HG02678 (cell line): ENCODE data around the gene MED9.

Experiments used
- ATAC-seq: cut with Tn5 transposase; IDR thresholded peaks from one replicate; pipeline ENCODE4 v1.9.1; 2021; ENCODE audit warnings: mild to moderate bottlenecking, moderate library complexity; ENCODE audit not compliant: unreplicated experiment

MED9 gene

DNA sequence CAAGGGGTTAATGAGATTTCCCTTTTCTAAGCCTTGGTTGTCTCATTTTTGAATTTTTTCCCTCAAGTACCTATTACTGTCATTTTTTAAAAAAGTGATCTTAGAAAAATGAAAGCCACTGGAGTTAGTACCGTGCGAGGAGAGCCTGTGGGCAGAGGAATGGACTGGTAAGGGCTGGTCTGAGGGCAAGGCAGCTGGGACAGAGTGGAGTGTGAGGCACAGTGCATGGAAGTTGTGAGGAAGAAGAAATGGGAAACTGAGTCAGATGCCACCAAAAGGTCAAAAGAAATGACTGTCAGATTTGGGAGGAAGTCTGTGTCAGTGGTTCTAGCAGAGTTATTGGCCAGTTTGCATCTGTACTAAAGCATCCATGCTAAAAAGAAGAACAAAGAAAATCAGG lies 11.2 kb downstream of the MED9 start:
- no peak for ATAC-seq

DNA sequence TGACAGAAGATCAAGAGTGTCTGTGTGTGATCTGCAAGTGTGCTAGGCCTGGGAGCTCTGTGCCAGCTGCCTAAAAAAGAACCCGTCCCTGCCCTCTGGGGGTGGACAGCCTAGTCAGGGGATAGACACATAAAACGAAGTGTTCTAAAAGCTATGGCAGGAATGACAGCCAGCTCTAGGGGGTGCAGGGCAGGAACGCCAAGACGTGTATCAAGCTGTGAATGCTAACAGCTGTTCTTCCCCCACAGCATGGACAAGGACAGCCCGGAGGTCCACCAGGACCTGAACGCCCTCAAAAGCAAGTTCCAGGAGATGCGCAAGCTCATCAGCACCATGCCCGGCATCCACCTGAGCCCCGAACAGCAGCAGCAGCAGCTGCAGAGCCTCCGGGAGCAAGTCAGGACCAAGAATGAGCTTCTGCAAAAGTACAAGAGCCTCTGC lies 14.3 kb downstream of the MED9 start:
- no peak for ATAC-seq

DNA sequence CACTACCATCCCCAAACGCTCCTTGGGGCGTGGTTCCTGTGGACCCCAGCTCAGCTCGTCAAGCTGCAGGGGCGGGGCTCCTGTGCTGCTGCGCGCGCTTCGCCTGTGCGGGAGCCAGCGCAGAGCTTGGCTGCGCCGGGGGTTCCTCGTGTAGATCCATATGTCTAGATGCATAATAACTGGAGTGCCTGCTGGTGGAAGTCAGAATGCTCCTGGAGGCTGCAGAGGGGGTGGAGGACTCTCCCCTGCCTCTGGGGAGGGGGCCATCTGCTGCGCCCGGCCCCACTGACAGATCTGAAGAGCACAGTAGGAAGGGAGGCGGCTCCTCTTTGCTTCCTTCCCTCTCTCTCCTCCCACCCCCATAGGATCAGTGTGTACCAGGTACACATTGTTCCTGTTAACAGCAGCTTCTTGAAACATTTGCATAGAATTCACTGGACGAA lies 14.8 kb downstream of the MED9 start:
- ATAC-seq: no peak

DNA sequence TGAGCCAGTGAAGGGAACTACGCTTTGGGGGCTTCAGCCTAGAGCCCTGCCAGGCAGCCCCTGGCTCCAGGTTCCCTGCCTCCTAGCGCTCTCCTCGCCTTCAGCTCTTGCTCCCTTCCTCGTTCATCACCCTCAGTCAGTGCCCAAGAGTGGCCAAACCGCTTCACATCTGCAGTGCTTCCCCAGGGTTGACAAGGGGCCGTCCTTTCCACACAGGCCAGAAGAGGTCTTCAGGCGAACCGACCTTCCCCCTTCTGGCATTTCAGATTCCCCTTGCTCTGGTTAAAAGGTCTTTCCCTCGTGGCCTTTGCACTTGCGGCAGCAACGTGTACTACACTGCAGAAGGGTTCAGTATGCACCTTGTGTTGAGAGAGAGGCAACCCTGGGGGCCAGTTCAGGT lies 15.3 kb downstream of the MED9 start:
- ATAC-seq: no peak

DNA sequence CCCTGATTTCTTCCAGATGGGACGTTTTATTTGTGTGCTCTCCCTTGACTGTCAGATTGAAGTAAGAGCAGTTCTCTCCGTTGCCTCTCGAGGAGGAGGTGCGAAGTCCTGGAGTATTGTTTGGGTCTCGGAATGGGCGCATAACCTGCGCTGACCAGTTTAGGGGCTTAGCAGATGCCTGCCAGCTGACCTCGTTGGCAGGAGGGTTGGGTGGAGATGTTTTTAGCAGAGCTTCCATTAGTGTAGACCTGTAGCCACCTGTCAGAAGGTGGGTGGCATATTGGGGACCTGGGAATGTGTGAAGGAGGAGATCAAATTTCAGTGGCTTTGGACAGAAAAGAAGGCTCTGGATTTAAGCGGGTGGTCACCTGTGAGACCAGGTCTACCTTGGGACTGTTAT lies 15.8 kb downstream of the MED9 start:
- ATAC-seq: no peak

DNA sequence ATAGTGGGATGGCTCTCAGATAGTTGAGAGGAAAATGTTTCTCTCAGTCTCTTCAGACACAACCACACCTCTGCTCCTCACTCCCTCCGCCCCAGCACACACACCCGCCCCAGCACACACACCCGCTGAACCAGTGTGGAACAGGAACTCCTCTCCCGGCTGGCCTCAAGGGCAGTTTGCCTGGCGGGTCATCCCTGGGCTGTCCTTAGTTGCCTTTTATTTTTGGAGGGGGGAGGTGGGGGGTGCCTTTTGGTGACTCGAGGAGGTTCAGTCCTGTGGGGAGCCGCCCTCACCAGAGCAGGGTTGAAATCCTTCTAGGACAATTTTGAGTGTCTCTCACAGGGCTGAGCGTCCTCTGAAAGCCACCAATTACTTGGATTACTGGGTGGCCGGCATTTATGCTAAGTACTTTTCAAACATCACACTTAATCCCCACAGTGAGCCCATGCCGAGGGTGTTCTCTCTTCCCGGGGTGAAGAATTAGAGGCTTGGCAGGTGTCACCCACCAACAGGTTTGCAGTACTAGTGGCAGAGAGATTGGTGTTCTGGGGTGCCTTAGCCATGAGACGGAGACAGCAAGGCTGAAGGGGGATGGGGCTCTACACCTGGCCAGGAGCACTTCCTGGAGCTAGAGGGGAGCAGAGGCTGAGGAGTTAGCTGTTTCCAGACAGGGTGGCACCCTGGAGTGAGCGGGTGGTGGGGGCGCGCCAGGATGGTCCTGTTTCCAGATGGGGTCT lies 16.6 kb downstream of the MED9 start:
- no peak for ATAC-seq

DNA sequence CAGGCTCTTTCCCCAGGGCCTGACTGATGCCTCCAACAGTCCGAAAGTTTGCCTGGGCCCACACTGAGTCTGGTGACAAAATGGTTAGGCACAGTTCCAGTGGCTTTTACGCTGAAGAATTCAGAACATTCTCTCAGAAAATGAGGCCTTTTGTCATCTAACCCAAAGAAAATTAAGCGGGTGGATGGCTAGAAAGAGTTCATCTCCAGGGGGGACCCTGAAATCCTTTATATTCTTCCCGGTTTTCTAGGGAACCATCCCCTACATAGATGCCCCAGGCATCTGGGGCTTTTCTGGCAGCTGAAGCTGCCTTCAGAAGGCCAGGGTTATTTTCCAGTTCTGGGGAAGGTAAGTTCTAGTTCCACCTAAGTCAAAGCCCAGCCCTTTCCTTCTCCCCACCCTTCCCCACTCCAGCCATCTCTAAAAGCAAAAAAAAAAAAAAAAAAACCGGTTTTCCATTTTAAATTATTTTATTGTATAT lies 17.2 kb downstream of the MED9 start:
- ATAC-seq: no peak

DNA sequence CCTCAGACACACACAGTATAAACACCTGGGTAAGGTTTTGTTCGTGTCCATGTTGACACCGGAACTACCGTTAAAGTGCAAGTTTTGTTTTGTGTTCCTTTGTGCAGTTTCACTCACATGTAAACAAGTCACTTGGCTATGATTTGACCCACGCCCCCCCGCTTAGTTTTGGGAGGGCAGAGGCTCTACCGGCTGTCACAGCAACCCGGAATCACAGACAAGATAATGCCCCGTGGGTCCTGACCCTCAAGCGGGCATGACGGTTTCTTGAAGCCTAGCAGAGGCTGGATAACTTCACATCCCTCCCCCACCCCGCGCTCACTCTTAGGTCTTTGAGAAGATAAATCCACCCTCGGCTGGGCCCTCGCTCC lies 17.7 kb downstream of the MED9 start:
- no peak for ATAC-seq

DNA sequence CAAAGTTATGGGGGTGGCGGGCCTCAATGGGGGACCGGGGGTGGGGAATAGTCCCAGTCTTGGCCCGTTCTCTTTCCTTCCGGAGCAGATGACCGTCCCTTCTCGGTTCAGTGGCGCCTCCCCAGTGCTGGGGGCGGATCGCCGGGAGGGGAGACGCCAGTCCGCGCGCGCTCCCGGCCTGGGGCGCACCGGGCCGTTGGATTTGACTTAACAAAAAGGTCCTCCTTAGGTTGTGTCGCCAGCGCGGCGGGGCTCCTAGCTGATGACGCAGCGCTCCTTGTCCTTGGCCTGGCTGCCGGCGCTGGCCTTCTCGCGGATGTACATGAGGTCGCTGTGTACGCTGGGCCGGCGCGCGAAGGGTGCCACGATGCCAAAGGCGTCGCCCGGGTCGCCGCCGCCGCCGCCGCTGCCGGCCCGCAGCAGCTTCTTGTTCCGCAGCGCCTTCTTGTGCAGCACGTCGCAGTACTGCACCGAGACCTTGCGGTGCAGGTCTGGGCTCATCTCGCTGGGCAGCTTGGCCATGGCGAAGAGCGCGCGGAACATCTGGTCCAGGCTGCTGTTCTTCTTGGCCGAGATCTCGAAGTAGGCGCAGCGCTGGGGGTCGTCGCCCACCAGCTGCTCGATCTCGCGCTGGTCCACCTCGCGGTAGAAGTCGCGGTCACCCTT lies 18.2 kb downstream of the MED9 start:
- no peak for ATAC-seq

DNA sequence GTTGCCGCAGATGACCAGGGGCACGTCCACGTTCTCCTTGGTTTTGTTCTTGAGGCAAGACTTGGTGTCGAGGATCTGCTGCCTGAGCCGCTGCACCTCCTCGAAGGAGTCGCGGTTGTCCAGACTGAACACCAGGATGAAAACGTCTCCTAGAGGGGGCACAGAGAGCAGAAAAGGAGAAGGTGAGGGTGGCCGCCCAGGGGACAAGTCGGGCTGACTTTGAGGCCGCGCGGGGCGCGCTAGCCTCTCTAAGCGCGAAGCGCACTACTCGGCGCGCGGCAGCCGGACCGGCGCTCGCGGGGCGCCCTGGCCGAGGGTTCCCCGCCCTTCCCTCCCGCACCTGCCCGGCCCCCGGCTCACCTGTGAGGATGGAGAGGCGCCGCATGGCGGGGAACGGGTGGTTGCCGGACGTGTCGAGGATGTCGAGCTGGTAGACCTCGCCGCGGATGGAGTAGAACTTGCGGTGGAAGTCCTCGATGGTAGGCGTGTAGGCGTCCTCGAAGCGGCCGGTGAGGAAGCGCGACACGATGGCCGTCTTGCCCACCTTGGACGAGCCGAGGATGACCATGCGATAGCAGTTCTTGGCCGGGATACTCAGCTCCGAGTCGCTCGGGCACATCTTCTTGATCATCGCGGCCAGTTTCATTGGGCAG lies 18.9 kb downstream of the MED9 start:
- no peak for ATAC-seq

DNA sequence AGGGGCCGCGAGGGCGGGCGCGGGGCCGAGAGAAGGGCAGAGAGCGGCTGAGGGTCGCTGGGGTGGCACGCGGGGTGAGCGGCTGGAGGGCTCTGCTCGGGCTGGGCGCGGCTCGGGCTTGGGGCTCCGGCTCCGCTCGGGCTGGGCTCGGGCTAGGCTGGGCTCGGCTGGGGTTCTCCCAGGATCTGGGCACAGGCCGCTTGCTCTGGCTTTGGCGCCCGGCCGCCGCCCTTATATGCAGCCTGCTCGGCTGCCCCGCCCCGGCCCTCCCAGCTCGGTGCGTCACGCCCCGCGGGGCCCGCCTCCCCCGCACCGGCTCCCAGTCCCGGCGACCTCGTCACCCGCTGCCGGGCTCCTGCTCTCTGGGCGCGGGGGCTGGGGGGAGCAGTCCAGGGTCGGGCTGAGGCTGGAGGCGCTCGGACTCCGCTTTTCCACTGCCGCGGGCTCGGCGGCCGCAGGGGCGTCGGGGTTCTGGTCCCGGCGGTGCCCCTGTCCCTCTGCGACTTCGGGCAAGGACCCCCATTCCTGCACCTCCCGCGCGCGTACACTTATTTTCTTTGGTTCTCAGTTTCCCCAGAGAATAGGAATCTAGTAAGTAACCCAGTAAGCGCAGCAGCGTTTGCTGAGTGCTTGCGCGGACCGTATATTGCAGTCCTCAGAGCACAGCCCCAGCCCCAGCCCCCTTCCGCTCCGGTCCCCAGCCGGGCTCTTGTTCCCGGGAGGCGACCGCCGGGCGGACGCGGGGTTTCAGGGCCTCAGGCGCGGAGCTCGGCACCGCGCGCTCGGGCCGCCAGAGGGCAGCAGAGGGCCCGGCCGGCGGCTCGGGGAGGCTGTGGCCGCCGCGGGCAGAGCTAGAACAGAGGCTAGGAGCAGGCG lies 19.6 kb downstream of the MED9 start, which contains the start of gene RASD1:
Gene RASD1 (minus strand): TSS at position 207 of the 876 bp plus-strand sequence. CDS start 214 bp downstream, outside the sequence.
- peak; percentile 66 for ATAC-seq

DNA sequence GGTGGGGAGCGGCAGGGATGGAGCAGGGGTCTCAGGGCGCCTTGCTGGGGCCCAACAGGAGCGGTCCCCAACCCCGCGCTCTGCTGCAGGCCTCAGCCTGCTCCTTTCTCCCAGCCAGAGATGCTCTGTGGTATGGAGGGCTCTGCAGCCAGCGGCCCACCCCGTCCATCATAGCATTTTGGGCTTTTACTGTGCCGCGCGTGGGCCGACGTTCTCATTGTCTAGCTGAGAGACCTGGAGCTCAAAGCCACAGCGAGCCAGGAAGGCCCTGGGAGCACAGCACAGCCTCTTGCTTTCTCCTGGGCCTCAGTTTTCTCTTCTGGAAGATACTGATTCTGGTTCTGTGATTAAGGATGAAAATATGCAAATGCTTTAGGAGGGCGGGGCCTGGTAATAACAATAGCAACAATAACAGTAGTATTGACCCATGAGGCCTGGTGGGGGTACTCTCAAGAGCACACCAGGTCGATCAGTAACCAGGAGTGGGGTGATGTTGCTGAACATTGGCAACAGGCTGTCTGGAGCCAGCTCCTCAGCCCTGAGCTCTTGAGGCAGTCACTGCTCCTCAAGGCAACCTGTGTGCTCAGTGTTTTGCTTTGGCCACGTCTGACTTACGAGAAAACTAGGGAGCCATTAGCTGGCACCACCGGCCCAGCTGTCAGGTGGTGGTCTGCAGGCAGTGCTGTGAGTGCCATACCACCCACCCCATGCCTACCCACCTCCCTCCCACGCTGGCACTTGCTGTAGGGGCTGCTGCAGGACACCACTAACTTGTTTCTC lies 20.5 kb downstream of the MED9 start:
- ATAC-seq: no peak

DNA sequence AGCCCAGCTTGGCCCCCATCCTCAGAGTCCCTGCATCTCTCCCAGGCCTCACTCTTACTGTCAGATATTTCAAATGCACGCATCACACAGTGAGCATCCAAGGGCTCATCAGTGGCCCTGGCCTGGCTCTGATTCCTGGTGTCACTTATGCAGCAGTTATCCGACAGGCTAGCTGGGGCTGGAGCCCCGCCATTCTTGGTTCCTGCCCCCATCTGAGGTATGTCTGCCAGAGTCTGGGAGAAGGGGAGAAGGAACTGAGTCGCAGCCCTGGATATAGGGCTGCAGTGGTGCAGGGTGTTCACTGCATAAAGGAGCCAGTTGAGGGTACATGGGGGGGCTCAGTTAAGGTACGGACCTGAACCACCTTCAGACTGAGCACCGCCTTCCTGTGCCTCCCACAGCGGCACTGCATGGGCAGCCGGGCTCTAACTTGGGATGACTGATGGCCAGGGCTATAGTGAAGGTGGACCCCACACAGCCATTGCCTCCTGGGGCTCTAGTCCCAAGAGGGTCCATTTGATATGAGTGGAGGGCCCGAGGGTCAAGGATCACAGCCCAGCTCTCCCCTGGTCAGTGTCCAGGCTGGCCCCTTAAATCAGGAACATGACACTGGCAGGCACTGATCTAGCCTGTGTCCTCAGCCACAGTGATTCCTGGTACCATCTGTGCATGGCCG lies 21.2 kb downstream of the MED9 start:
- no peak for ATAC-seq

DNA sequence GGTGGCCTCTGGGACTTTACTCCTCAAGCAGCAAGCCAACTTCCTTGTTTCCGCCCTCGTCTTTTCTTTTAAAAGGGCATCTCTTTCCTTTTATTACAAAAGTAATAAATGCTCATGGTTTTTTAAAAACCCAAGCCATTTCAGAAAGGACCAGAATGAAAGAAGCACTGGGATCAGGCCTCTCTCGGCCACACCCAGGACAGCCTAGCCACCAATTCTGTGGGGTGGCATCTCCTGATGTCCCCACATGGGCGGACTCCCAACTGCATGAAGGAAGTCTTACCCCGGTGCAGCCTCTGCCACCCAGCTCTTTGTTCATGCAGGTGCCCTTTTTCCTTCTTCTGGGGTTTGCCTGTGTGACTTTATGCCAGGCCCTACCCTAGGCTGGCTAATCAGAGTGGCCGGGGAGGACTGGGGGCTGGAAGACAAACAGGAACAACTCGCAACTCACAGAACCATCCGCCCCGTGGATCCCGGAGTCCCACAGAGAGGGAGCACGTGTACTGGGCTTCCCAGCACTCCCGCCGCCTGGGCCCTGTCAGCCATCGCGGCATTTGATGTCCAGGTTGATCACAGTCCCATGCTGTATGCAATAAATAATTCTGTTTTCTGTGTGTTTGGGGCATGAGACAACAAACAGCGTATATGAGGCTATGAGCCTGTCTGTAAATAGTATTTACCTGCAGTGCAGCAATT lies 22.0 kb downstream of the MED9 start:
- no peak for ATAC-seq

DNA sequence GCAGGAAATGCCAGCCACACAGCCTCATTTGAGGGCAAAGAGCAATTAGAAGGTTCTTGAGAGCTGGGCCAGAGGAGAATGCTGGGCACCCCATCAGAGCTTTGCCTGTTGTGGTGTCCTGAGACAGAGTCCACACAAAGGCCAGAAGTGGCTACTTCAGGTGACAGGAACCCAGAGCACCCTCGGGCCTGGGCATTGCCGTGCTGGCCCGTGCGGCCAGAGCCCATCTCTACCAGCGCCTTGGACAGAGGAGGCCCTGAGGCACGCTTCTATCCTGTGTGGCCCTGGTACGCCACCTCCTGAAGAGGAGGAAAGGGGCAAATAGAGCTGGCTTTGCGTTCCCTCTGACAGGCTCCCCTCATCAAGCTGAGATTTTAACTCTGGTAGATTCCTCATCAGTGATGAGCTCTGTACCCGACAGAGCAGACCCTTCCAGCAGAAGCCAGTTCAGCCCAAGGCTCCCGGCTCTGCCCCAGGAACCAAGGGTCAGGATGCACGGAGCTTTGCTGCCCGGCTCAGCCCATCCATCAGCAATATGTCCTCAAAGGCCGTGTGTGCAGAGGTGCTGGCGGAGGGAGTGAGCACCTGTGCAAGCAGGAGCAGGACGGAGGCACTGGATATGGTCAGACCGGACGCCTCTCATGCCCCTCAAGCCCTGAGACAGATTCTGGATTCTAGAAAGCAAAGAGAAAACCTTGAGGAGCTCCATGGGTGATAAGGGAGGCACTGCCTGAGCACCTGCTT lies 22.8 kb downstream of the MED9 start:
- ATAC-seq: no peak

DNA sequence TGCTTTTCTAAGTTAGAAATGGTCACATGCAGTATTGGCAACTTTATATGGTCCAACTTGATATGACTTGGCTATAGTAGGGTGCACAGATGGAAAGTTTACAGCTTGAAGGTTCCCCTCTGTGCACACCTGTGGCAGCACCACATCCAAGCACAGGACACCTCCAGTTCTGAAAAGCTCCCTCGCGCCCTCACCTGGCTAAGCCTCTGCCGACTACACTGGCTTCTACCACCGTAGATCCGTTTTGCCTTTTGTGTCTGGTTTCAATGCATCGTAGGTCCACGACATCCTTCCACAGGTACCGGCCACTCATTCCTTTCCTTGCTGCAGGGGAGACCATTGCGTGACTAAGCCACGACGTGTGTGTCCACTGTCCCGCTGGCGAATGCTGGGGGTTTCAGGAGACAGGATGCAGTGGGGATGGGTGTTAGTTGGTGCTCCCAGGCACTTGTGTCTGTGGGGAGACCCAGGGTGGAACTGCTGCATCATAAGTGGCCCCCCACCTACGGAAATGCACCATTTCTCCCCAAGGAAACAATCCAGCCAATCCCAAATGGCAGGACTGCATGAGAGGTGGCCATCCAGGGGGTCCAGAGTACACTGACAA lies 24.3 kb downstream of the MED9 start:
- ATAC-seq: no peak

DNA sequence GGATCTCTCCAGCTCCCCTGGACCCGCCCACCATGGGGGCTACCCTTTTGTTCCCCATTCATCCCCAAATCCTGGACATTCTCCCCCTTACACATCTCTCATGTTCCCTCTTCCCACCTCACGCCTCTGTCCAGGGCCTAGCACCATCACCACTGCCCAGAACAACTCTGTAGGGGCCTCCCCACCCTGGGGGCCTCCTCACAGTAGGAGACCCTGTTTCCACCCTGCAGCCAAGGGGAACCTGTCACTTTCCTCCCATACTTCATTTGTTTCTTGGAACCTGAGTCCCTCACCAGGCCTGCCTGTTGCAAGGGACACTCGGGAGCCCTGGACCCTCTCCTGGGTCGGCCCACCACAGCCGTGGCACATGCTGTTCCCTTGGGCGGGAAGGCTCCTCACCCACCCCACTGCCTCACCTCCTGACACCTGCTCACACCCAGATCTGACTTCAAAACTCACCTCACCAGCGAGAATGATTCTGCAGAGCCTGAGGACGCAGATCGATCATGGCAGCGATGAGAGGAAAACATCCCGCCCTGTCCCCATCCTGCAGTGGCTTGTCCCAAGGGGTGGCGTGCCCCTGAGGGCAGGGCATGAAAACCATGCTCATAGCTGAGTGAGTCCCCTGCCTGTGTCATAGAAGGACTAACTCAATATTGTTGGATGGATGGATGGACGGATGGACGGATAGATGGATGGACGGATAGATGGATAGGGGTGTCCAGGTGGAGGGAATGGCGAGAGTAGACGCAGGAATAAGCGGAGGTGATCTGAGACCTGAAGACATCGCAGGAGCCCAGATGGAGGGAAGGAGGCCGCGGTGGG lies 26.2 kb downstream of the MED9 start:
- ATAC-seq: no peak
